ENCODE results near the gene DSCAML1.
"Not testable (repeated sequence)": the region's sequence is repeated elsewhere in the genome, so short reads cannot be mapped to it uniquely, and the experiment has no call there.

DSCAML1 gene

DNA sequence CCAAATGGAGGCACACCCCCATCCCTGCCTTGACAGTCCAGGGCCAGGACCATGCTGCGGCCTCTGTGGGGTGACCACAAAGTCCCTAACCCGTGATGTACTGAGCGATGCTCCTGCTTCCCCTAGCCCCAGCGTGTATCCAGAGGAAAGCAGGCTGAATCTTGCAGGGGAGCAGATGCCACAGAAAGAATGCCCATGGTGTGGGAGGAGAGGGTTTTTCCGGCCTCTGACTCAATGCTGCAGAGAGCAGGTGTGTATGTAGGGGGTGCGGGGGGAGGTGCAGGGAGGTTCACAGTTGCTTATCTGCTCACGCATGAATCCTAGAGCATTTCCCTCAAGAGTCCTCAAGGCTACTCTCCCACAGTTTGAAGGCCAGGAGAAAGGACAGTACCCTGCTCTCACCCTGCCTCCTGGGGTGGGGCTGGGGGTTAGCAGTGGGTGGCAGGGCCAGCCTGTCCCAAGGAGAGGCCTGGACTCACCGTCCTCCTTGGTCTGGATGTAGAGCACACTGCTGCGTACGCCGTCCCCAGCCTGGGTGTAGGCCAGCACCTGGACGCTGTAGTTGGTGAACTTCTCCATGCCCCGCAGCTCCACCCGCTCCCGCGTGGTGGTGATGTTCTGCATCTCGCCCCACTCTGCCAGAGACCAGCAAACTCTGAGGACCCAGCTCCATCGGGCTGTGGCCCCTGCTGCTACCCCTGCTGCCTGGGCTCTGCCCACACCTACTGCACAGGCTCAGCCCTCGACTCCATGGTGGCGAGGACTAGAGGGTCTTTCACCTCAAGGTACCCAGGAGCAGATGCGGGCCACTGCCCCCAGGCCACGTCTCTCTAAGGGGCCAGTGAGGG is 338.5 kb downstream of the DSCAML1 start:
- DNase-seq = peak; percentile 79

DNA sequence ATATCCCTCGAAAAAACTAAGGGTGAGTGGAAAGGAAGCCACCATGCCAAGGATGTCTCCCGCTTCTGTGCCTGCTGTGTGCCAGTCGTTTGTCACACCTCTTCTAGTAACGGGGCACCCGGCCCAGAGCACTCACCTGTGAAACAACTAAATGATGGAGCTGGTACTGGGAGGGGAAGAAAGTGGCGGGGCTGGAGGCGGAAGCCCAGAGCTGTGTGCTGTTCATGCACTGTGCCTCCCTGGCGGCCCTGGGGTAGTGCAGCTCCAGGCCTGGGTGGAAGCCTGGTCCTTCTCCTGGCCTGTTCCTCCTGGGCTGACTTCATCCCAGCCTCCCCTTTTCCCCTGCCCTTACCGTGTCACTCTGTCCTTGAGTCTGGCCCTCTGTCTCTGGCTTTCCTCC is 339.2 kb downstream of the DSCAML1 start:
- no peak for DNase-seq

DNA sequence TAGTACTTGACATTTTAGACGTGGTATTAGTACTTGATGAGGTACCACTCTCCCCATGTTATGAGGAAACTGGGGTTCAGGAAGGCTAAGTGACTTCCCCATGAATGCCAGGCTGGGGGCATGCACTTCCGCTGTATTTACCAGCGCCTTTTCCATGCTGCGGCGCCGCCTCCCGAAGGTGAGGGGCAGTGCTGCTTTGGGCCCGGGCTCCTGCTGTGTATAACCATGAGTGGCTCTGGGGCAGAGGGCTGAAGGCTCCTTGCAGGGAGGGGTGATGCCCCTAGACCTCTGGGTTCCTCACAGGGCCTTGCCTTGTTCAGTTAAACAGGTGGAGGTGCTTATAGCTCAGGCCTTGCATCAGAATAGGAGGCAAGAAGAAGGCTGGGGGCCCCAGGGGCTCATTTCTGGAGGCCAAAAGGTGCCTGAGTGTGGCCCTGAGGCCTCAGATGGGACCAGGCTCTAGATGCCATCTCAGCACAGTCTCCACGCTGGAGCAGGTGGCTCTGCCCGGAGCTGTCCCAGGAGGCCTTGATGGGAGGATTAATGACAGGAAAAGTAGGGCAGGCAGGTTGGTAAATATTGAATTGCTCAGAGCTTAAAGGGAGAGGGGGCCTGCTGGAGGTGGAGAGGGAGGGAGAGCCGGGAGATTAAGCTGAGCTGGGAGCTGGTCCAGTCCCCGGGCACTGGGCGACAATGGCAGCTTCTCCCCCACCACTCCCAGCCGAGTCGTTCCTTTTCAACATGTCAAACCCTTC is 339.8 kb downstream of the DSCAML1 start:
- no peak for DNase-seq

DNA sequence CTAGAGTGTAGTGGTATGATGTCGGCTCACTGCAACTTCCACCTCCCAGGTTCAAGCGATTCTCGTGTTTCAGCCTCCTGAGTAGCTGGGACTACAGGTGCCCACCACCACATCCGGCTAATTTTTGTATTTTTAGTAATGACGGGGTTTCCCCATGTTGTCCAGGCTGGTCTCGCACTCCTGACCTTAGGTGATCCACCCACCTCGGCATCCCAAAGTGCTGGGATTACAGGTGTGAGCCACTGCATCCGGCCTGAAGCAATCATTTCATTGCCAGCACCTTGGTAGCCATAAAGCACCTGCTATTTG is 340.3 kb downstream of the DSCAML1 start:
- DNase-seq = not testable (repeated sequence)

DNA sequence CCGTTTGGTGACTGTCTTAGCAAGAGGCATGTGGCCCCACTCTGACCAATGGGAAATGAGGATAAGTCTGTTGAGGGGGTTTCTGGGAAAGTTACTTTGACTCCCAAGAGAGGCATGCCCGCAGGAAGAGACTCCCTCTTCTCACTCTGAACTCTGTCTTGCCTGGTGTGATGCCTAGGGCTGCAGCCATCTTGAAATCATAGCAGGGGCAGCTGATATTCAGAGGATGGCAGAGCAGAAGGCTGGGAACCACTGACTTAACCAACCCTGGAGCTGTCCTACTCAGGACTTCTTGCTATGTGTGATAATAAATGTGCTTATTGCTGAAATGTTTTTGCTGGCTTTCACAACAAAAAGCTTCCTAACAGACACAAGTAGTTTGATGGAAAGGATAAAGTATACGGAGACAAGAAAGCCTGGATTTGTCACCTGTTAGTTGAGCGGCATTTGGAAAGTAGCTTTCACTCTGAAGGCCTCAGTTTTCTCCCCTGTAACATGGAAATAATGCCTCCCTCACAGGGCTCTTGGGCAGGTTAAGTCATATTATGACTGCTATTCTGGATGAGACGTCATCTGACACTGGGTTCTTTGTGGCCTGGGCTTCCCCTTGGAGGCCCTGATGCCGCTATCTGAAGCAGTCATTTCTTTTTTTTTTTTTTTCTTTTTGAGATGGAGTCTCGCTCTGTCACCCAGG is 340.8 kb downstream of the DSCAML1 start:
- no peak for DNase-seq

DNA sequence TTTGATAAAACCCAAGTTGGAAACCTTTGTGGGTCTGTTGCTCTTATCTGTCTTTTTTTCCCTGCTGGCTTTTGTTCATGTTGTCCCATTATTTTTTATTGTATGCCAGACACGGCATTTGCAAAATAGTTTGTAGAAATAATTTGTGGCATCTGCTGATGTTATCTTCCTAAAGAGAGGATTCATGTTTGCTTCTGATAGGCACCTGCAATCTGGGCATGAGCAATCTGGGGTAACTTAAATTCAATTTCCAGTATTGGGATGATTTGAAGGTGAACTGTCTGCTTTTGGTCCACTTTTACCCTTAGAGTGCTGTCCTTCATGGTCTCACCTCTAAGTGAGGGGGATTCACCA is 342.5 kb downstream of the DSCAML1 start:
- DNase-seq = no peak

DNA sequence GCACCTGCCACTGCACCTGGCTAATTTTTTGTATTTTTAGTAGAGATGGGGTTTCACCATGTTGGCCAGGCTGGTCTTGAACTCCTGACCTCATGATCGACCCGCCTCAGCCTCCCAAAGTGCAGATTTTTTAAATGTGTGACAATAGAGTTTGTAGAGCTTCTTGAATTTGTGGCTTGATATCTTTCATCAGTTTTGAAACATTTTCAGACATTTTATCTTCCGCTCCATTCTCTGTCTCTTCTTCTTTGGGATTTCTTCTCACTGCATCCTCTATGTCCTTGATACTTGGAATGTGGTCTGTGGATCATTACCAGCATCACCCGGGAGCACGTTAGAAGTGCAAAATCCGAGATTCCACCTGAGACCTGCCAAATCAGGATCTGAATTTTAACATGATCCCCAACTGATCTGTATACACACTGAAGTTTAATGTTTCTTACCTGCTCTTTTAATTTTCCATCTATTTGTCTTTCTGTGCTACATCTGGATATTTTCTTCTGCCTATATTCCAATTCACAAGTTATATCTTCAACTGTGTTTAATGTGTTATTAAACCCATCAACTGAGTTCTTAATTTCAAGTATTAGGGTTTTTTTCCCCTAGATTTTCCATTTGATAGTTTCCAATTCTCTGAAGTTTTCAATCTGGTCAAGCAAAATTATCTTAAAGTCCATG is 343.0 kb downstream of the DSCAML1 start:
- DNase-seq = no peak

DNA sequence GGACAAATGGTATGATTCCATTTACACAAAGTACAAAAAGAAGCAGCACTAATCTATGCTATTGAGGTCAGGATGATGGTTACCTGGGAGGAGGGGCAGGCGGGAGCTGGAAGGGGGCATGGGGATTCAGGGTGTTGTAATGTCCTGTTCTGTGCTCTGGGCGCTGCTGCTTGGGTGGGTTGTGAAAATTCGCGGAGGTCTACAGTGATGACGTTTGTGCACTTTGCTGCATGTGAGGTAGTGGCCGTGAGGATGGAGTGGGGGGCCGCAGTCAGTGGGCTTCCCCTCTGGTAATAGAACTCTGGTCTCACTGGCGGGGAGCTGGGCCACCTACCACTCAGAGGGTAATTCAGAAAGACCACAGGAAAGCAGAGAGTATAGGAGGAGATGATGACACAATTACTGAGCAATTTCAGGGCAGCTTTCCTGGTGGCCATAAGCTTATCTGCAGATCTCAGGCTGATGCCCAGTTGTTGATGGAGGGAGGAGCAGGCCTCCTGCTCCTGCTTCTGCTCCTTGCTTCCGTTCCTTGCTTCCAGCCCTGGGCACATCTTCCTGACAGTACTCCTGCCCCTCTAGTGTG is 347.8 kb downstream of the DSCAML1 start:
- no peak for DNase-seq

DNA sequence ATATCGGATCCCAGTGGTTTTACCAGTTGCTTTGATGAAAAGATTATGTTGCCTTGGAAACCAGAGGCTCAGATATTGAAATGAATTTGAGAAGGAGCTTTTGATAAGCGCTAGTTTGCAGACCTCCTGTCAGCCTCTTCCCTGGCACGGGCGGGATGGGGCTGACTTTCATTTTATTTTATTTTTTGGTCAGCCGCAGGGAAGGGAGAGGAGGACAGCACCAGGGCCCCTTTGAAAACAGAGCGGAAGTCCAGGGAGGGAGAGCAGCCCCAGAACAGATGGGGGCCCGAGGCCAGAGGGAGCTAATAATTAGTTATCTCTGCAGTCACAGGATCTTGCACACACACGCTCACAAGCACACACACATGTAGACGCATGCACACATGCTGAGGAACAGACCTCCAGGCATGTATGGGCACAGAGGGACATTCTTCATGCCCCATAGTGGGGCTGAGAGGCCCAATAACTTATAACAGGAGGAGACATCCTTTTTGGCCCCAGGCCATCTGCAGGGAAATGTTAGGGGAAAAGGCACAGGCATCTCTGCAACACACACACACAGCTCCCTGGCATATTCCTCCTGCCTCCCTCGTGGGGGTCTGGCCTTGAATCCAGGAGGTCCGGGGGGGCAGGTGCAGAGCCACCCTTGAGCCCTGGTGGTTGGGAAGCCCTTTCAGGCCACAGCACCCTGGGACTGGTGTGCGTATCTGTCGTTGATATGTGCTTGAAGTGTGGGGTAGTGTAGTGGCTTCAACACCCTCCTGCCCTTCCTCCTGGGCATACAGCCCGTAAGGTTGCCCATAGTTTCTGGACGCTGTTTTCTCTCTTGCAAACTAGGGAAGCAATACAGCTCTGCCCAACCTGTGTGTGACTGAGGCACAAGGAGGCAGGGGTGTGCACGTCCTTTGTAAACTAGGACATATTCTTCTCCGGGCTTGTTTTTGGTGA is 352.0 kb downstream of the DSCAML1 start:
- DNase-seq = no peak

DNA sequence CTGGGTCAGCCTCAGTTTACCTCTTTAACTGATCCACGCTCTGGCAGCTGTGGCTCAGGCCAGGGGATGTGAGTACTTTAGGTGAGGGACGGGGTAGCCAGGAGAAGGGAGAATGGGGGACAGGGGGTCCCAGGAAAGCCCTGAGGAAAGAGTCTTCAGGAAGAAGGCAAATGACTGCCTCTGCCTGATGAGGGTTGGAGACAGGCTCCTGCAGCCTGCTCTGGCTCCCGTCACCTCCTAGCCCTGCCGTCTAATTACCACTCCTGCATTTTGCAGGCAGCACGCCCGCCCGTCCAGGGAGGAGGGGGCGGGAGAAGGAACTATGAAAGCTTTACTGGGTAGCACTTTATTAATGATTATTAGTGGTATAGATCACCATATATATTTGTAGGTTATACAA is 352.8 kb downstream of the DSCAML1 start:
- no peak for DNase-seq

DNA sequence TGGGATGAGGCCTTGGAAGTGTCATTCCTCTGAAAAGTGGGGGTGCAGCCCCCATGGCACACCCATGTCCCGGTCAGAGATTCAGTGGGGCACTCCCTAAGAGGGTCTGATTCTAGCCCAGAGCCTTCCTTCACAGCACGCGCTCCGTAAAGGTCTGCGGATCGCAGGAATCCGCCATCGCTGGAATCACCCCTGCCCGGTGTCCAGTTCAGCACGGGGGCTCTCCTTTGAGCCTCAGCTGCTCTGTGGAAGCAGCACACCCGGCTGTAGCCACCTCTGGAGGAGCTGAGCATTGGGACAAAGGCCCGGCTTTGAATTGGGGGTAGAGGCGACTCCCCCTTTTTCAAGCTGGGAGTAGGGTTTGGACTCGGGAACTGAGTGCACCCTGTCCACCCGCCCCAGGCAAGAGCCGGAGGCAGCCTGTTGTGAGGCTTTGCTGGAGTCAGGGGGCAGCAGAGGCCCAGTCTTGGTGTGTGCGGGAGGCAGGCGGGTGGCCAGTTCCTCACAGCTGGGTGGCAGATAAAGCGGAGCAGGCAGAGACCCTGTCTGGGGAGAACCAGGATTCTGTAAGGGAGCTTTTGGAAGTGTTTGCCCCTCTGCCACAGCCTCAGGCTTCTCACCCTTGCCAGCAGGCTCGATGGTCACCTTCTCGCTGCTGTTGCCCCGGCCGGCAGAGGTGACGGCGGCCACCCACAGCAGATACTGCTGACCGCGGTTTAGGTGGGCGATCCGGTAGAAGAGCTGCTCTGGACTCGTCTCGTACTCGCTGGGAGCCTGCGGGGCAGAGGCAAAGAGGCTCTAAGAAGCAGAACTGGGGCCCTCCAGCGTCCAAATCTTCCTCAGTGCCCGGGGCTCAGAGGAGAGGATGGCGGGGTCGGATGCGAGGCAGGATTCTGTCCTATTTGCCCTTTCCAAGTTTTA is 353.5 kb downstream of the DSCAML1 start:
- DNase-seq = peak; percentile 11

DNA sequence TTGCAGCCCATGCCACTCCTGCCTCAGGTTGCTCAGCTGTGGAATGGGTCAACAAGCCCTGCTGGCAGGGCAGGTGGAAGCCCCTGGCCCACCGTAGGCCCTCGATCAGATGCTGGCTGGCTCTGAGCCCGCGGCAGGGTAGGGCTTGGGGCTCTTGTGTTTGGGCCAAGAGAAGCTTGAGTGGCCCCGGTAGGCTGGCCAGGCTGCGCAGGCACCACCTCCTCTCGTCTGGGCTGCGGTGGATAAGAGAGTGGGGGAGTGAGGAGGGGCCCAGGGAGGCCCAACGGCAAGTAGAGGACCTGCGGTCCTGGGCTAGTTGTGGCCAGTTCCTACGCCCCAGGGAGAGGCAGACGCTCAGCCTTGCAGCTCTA is 354.2 kb downstream of the DSCAML1 start:
- no peak for DNase-seq

DNA sequence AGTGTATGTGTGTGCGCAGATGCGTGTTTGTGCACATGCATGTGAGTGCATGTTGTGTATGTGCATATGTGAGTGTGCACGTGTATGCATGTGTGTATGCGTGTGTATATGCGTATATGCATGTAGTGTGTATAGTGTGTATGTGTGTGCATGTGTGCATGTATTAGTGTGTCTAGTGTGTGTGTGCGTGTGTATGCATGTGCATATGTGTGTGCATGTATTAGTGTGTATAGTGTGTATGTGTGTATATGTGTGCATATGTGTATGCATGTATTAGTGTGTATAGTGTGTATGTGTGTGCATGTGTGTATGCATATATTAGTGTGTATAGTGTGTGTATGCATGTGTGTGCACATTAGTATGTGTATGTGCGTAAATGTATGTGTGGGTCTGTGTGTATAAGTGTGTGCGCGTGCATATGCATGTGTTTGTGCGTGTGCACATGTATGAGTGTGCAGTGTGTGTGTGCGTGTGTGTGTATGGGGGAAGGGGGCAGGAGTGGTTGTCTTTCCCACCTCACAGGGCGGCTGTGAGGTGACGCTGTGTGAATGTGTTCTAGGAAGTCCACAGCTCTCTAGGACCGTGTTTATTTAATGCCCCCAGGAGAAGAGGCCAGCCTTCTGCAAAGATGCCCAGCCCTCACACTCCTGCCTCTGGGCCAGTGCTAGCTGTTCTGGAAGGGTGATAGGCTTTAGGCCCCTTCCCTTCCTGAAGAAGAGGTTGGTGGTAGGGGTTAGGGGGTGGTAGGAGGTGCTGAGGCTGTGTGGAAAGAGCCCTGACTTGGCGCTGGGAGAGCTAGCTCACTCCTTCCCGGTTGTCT is 354.8 kb downstream of the DSCAML1 start:
- DNase-seq = no peak

DNA sequence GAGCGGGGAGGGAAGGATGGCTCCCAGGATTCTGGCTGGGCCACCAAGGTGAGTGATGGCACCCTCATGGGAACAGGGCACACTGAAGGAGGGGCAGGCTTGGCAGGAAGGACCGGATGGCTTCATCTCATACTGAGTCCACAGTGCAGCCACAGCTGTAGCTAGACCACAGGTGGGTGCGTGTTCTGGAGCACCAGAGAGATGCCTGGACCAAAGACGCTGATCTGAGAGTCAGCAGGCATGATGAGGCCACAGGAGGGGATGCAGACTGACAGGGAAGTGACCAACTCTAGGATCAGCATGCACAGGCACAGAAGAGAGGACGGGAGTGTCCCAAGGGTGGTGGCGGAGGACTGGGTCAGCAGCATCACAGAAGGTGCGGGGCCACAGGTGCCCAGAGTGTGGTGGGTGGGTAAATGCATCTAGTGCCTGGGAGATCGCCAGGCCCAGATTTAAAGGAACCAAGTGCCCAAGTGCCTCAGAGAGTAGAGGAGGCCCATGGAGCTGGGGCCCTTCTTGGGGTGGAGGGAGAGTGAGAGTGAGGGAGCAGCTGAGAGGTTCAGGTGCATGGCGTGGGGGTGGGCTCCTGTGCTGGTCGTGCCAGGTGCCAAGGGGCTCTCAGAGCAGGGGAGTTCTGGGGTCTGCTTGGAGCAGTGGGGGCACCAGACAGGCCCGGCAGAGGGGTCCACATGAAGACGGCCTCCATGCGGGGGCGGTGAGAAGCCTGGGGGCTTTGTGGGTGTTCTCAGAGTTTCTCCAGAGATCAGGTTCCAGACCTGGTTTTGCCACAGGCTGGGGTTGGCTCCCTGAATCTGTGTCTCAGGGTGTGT is 355.7 kb downstream of the DSCAML1 start:
- DNase-seq = no peak

DNA sequence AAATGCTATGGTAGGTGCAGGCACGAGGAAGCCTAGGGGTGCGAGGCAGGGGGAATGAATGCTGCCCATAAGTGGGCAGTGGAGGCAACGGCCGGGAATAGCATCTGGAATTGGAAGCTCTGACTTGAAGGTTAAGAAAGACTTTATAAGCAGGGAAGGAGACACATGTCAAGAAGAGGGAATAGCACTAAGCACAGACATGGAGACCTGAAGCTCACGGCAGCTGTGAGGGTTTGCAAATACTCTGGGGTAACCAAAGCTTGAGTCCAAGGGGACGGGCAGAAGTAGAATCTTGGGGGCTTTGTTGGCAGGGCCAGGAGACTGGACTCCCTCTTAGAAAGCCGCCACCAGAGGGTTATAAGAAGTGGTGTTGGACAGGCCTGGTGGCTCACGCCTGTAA is 356.8 kb downstream of the DSCAML1 start:
- no peak for DNase-seq

DNA sequence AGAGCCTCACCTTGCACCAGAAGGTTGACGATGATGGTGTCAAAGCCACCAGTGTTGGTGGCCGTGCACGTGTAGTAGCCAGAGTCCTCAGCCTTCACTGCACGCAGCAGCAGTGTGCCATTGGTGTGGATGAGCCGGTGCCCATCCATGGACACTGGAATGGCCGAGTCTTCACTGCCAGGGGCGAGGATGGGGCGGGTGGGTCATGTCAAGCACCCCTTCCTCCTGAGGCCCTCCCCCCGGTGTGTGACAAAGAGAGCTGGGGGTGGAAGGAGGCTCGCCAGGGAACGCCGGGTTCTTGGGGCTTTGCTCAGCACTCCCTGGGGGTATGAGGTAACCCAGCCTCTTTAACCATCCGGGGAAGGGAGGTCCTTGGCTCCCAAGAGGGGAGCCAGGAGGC is 357.8 kb downstream of the DSCAML1 start:
- no peak for DNase-seq

DNA sequence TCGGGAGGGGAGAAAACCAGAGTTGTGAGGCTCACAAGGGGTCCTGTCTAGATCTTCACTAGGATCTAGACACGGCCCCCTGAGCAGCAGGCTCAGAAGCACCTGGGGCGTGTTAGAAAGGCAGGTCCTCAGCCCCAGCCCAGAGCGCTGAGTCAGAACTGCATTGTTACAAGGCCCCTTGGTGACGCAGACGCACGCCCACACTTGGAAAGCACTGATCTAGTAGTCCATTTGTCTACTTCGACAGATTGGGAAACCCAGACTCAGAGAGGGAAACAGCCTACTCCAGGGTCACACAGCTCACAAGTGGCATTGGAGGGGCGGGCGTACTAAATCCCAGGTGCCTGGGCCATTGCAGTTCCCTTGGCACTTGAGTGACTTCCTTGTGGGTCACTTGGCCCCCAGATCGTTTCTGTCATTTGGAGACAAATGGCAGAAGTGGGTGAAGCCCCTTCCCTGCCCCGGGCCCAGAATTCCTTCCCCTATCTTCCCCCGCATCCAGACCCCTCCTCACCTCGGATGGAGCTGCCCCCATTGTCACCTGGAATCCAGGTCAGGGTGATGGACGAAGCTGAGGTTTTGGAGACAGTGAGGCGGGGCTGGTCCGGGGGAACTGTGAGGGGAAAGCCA is 358.5 kb downstream of the DSCAML1 start:
- no peak for DNase-seq

DNA sequence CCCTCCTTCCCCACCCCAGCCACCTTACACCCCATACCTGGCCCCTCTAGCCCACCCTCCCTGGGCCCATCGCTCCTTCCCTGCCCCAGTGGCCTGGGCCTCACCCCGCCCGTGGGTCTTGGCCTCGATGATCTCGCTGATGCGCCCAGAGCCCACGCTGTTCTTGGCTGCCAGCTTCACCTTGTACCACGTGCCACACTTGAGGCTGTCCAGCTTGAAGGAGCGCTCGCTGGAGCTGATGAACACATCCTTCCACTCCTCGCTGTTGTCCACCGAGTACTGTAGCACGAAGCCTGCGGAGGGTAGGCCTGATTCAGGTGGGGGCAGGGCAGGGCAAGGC is 359.3 kb downstream of the DSCAML1 start:
- no peak for DNase-seq

Measured in NCI-H226 (cell line).